CD14-positive monocyte (primary cell): Measurements from ENCODE around the gene TNFSF8. TPM values are rescaled to one million over a fixed set of nuclear protein-coding genes. Genes with fewer than 3 reads are reported as not detected.

Experiments used
- DNase-seq, 3 donors: peaks; one replicate each; pipeline ENCODE4 v3.0.0-alpha.2; 2011 to 2022
- H2AFZ ChIP-seq: 2 replicates; pipeline ENCODE4 v1.6.0; 2012; ENCODE audit warnings: mild to moderate bottlenecking, low read depth, low read length, inconsistent platforms; ENCODE audit not compliant: insufficient read depth, poor library complexity, severe bottlenecking
- H3K27ac ChIP-seq, 2 donors: 1 replicate in 1 of 2; 2 replicates in 1 of 2; pipeline ENCODE4 v1.5.1; 2012 to 2013; ENCODE audit warnings: low read length in 2 of 2, control low read depth in 1 of 2, inconsistent platforms in 1 of 2, low read depth in 1 of 2, mild to moderate bottlenecking in 1 of 2
- H3K27me3 ChIP-seq, 2 donors: one replicate each; pipeline versions ENCODE4 v1.6.0 to v1.6.1; 2011 to 2013; ENCODE audit warnings: low read length in 2 of 2; ENCODE audit not compliant: control insufficient read depth in 2 of 2, insufficient read depth in 2 of 2
- H3K36me3 ChIP-seq, 2 donors: replicated peaks in 1 of 2; 1 replicate in 1 of 2; 2 replicates in 1 of 2; pipeline versions ENCODE4 v1.5.1 to v1.6.1; 2012 to 2013; ENCODE audit warnings: low read length in 2 of 2, control low read depth in 1 of 2, inconsistent platforms in 1 of 2, mild to moderate bottlenecking in 1 of 2; ENCODE audit not compliant: insufficient read depth in 2 of 2, control insufficient read depth in 1 of 2
- H3K4me1 ChIP-seq, 2 donors: 1 replicate in 1 of 2; 2 replicates in 1 of 2; pipeline versions ENCODE4 v1.5.1 to v1.6.1; 2012 to 2013; ENCODE audit warnings: low read length in 2 of 2, control low read depth in 1 of 2, inconsistent platforms in 1 of 2, mild to moderate bottlenecking in 1 of 2, moderate library complexity in 1 of 2; ENCODE audit not compliant: insufficient read depth in 2 of 2, control insufficient read depth in 1 of 2
- H3K4me2 ChIP-seq: replicated peaks from 2 replicates; pipeline ENCODE3; 2012; ENCODE audit warnings: low read length, moderate library complexity, mild to moderate bottlenecking; ENCODE audit not compliant: poor library complexity, severe bottlenecking; ENCODE audit errors: extremely low read depth
- H3K4me3 ChIP-seq, 3 experiments: fragments of 200-600 bp in 1 of 3; sonication (generic) in 1 of 3; replicated peaks in 1 of 3; 1 replicate in 2 of 3; 2 replicates in 1 of 3; pipeline ENCODE4 v1.5.1; 2011 to 2013; ENCODE audit warnings: low read length in 3 of 3, mild to moderate bottlenecking in 3 of 3, control low read depth in 2 of 3, low read depth in 2 of 3, inconsistent platforms in 1 of 3, moderate library complexity in 1 of 3
- H3K79me2 ChIP-seq: 2 replicates; pipeline ENCODE4 v1.6.0; 2012; ENCODE audit warnings: mild to moderate bottlenecking, control low read depth, inconsistent platforms, low read length, moderate library complexity; ENCODE audit not compliant: insufficient read depth
- H3K9ac ChIP-seq: 2 replicates; pipeline ENCODE4 v1.6.0; 2017; ENCODE audit warnings: low read length, mild to moderate bottlenecking; ENCODE audit not compliant: insufficient read depth, poor library complexity, severe bottlenecking
- H3K9me3 ChIP-seq, 2 donors: replicated peaks in 1 of 2; 1 replicate in 1 of 2; 2 replicates in 1 of 2; pipeline versions ENCODE4 v1.5.1 to v1.6.1; 2012 to 2013; ENCODE audit warnings: low read length in 2 of 2, control low read depth in 1 of 2; ENCODE audit not compliant: control insufficient read depth in 1 of 2, insufficient read depth in 1 of 2
- H4K20me1 ChIP-seq: 2 replicates; pipeline ENCODE4 v1.6.0; 2012; ENCODE audit warnings: mild to moderate bottlenecking, low read length, control low read depth, moderate library complexity; ENCODE audit not compliant: insufficient read depth
- H3K27ac Mint-ChIP-seq, 7 donors: one replicate each; pipeline ENCODE4 v1.8.0; 2020; ENCODE audit warnings: mild to moderate bottlenecking in 7 of 7, mixed read lengths in 7 of 7, moderate library complexity in 6 of 7, inconsistent platforms in 2 of 7
- H3K27me3 Mint-ChIP-seq, 3 donors: one replicate each; pipeline ENCODE4 v1.8.0; 2021 to 2022; ENCODE audit warnings: low read depth in 3 of 3, mild to moderate bottlenecking in 3 of 3, mixed read lengths in 3 of 3, moderate library complexity in 3 of 3, inconsistent platforms in 1 of 3
- H3K36me3 Mint-ChIP-seq, 2 donors: one replicate each; pipeline ENCODE4 v1.8.0; 2020; ENCODE audit warnings: mixed read lengths in 2 of 2, inconsistent platforms in 1 of 2, mild to moderate bottlenecking in 1 of 2
- H3K4me1 Mint-ChIP-seq: one replicate; pipeline ENCODE4 v1.8.0; 2020; ENCODE audit warnings: mild to moderate bottlenecking, mixed read lengths
- H3K4me3 Mint-ChIP-seq, 2 donors: one replicate each; pipeline ENCODE4 v1.8.0; 2020; ENCODE audit warnings: mild to moderate bottlenecking in 2 of 2, mixed read lengths in 2 of 2, moderate library complexity in 1 of 2
- H3K9me3 Mint-ChIP-seq, 7 donors: one replicate each; pipeline ENCODE4 v1.8.0; 2020 to 2022; ENCODE audit warnings: mixed read lengths in 7 of 7, mild to moderate bottlenecking in 6 of 7, moderate library complexity in 6 of 7, inconsistent platforms in 2 of 7
- WGBS: methylation state at CpG from one replicate; pipeline ENCODE4 v1.1.5; 2013; ENCODE audit warnings: missing lambda C conversion rate; ENCODE audit not compliant: insufficient coverage; 5-methylcytosine and 5-hydroxymethylcytosine counted together
- intact Hi-C, 2 donors: fragments of 100-400 bp; cut with micrococcal nuclease; formaldehyde crosslinking; loops; one replicate each; pipeline versions ENCODE4 v1.15.0 to v1.15.1; 2023
- polyA plus RNA-seq, 3 donors: library from polyadenylated mRNA; depleted of rRNA in 1 of 3; unstranded in 2 of 3; stranded (reverse) in 1 of 3; fragments of 300-500 nt in 2 of 3; fragments of >200 nt in 1 of 3; fragmentation: Illumina TruSeq in 2 of 3; gene quantifications; 1 replicate in 2 of 3; 2 replicates in 1 of 3; pipeline ENCODE4 v1.2.3, GENCODE V29; 2012 to 2021
- TF ChIP-seq, protein P1 (sequence below): fragments of 200-600 bp; IDR thresholded peaks from one replicate; pipeline ENCODE4 v1.8.0; 2022; ENCODE audit warnings: antibody characterized with exemption, mild to moderate bottlenecking

TNFSF8 gene
- polyA plus RNA-seq, 3 donors: 27.8 to 42.9 (median 34.0) TPM

DNA sequence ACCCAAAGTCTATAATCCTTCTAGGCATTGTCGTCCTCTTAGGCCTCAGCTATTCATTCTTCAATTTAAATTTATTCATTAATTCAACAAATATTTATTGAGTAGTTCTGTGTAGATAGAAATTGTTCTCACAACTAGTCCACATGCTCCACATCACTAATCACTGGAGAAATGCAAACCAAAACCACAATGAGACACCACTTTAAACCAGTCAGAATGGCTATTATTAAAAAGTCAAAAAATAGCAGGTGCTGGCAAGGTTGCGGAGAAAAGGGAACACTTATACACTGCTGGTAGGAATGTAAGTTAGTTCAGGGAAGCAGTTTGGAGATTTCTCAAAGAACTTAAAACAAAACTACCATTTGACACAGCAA lies 73.5 kb downstream of the TNFSF8 start:
- no peaks in the 10 kb centered on the region for H3K79me2 ChIP-seq
- TF ChIP-seq, protein P1, sequence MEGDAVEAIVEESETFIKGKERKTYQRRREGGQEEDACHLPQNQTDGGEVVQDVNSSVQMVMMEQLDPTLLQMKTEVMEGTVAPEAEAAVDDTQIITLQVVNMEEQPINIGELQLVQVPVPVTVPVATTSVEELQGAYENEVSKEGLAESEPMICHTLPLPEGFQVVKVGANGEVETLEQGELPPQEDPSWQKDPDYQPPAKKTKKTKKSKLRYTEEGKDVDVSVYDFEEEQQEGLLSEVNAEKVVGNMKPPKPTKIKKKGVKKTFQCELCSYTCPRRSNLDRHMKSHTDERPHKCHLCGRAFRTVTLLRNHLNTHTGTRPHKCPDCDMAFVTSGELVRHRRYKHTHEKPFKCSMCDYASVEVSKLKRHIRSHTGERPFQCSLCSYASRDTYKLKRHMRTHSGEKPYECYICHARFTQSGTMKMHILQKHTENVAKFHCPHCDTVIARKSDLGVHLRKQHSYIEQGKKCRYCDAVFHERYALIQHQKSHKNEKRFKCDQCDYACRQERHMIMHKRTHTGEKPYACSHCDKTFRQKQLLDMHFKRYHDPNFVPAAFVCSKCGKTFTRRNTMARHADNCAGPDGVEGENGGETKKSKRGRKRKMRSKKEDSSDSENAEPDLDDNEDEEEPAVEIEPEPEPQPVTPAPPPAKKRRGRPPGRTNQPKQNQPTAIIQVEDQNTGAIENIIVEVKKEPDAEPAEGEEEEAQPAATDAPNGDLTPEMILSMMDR: no peak
- no peaks in the 10 kb centered on the region for H3K9me3 ChIP-seq
- H2AFZ ChIP-seq: no peak overlapping the region
- no peak overlapping the region for H3K27ac ChIP-seq
- H3K9me3 Mint-ChIP-seq: peaks cover 0 to 5% (median 2%) of the 10 kb centered on the region in 7 donors
- WGBS: no CpG with 5 or more reads among the region's 2 CpGs
- no peaks in the 10 kb centered on the region for H3K36me3 ChIP-seq
- no peak overlapping the region for H3K27ac Mint-ChIP-seq
- no peak overlapping the region for H3K4me3 ChIP-seq
- no peaks in the 10 kb centered on the region for H3K36me3 Mint-ChIP-seq
- peaks cover 14 to 17% of the 10 kb centered on the region in 2 donors for H3K4me1 ChIP-seq
- peaks cover 0 to 1% (median 0%) of the 10 kb centered on the region in 3 donors for H3K27me3 Mint-ChIP-seq
- H3K4me2 ChIP-seq: no peak overlapping the region
- no peak overlapping the region for H3K4me3 Mint-ChIP-seq
- H3K27me3 ChIP-seq: no peaks in the 10 kb centered on the region
- H3K9ac ChIP-seq: no peak overlapping the region
- DNase-seq: no peak
- H4K20me1 ChIP-seq: no peaks in the 10 kb centered on the region
- intact Hi-C loops: no loop called here
- peaks cover 18% of the 10 kb centered on the region for H3K4me1 Mint-ChIP-seq

DNA sequence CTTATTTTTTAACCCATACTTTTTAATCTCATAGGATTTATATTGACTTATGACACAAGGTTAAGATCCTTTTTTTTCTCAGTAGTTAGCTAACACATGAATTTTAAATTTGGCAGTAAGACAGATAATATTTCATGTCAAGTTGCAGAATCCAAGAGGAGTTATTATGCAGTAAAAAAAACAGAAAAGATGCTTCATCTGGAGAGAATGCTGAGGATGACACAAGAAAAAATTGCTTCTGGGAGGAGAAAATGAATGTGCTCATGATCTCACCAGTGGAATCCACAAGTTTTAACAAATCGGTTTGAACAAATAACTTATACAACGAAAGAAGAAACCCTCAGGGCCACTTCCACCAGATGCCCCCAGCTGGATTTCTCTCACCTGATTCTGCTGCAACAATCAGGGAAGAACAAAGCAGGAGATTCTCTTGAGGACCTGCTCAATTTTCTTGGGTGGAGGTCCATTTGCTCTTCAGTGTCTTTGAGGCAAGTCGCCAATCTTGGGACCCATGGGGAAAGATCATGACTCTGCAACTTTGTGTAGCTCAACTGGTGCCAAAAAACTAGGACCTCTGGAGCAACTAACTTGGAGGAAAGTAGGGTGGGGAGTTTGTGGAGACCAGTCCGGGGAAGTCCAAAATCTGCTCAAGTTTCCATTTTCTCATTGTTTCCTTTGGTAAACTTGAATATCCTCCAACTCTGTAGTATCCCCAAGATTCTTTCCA lies 74.0 kb downstream of the TNFSF8 start:
- Histone ChIP-seq H3K9me3 (no peaks in the 10 kb centered on the region), H3K27ac (no peak overlapping the region), H3K79me2 (no peaks in the 10 kb centered on the region), H4K20me1 (no peaks in the 10 kb centered on the region), H3K4me1 (peaks cover 19 to 20% of the 10 kb centered on the region in 2 donors), H3K36me3 (no peaks in the 10 kb centered on the region), H3K9ac (no peak overlapping the region), H3K4me3 (no peak overlapping the region), H3K4me2 (no peak overlapping the region), H2AFZ (no peak overlapping the region), H3K27me3 (no peaks in the 10 kb centered on the region)
- Mint-ChIP-seq H3K9me3 (peaks cover 0 to 5% (median 2%) of the 10 kb centered on the region in 7 donors), H3K4me1 (peaks cover 21% of the 10 kb centered on the region), H3K36me3 (no peaks in the 10 kb centered on the region), H3K4me3 (no peak overlapping the region), H3K27ac (no peak overlapping the region), H3K27me3 (peaks cover 0 to 1% (median 0%) of the 10 kb centered on the region in 3 donors)
- no peak for DNase-seq
- WGBS: no CpG with 5 or more reads among the region's 4 CpGs
- TF ChIP-seq, protein P1: no peak
- intact Hi-C loops: no loop called here
